ENCODE measurements around the gene DDX20. TPM values are rescaled to one million over a fixed set of nuclear protein-coding genes. Genes with fewer than 3 reads are reported as not detected.

The DDX20 gene
- polyA plus RNA-seq, 1 of the 3 experiments (the other 2 are of a cell fraction) = 3.8 TPM

DNA sequence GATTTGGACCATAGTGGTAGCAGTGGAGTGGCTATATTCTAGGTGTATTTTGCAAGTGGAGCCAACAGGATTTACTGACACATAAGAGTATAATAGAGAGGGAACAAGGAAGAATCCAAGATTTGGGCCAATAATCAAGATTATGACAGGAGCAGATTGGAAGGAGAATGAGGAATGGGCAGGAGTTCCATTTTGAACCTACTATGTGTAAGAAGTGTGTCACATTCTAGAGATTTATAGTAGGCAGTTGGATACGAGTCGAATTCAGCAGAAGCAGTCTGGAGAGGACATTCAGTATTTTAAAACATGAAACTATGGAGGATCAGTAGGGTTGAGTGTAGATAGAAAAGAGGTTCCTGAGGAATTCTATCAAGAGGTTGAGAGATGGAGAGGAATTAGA is 38.3 kb upstream of the DDX20 start:
- Histone ChIP-seq H3F3A (replicated peaks; ENCODE audit: insufficient read depth) (peaks cover 10% of the 10 kb centered on the region), H4K20me1 (ENCODE audit: insufficient read depth) (no peaks in the 10 kb centered on the region), H3K79me2 (ENCODE audit: insufficient read depth) (no peaks in the 10 kb centered on the region), H3K4me3 (ENCODE audit: low read depth in 2 of 2, low read length in 1 of 2) (no peak overlapping the region), H3K36me3 (replicated peaks in 1 of 2; ENCODE audit: control insufficient read depth in 1 of 2, insufficient read depth in 2 of 2, low read length in 1 of 2) (peaks cover 4 to 17% of the 10 kb centered on the region in 2 experiments), H3K4me2 (no peak overlapping the region), H3K9me3 (no peaks in the 10 kb centered on the region), H3K9me2 (no peaks in the 10 kb centered on the region), H3K27me3 (ENCODE audit: insufficient read depth) (no peaks in the 10 kb centered on the region), H3K9ac (no peak overlapping the region), H3K4me1 (ENCODE audit: control insufficient read depth in 1 of 2, insufficient read depth in 2 of 2, low read depth in 1 of 2, low read length in 1 of 2) (no peaks in the 10 kb centered on the region), H2AFZ (ENCODE audit: low read depth) (no peak overlapping the region), H3K27ac (ENCODE audit: low read depth in 2 of 2, low read length in 1 of 2) (no peak overlapping the region)
- ChIA-PET CTCF (no interaction called here), POLR2A (interaction anchor here (1.2 kb wide), 1 partner anchor 15 kb away, joined by 3 read pairs; no protein-coding TSS in a partner anchor)
- TF ChIP-seq TEAD4 (IDR thresholded peaks at IDR 0.05; ENCODE audit: borderline replicate concordance, insufficient read depth) = no peak
- TF ChIP-seq RFX5 (IDR thresholded peaks at IDR 0.05; ENCODE audit: low read length) = no peak
- TF ChIP-seq EZH2phosphoT487 (IDR thresholded peaks at IDR 0.05; ENCODE audit: borderline replicate concordance, low read depth) = no peak
- TF ChIP-seq, protein P1, sequence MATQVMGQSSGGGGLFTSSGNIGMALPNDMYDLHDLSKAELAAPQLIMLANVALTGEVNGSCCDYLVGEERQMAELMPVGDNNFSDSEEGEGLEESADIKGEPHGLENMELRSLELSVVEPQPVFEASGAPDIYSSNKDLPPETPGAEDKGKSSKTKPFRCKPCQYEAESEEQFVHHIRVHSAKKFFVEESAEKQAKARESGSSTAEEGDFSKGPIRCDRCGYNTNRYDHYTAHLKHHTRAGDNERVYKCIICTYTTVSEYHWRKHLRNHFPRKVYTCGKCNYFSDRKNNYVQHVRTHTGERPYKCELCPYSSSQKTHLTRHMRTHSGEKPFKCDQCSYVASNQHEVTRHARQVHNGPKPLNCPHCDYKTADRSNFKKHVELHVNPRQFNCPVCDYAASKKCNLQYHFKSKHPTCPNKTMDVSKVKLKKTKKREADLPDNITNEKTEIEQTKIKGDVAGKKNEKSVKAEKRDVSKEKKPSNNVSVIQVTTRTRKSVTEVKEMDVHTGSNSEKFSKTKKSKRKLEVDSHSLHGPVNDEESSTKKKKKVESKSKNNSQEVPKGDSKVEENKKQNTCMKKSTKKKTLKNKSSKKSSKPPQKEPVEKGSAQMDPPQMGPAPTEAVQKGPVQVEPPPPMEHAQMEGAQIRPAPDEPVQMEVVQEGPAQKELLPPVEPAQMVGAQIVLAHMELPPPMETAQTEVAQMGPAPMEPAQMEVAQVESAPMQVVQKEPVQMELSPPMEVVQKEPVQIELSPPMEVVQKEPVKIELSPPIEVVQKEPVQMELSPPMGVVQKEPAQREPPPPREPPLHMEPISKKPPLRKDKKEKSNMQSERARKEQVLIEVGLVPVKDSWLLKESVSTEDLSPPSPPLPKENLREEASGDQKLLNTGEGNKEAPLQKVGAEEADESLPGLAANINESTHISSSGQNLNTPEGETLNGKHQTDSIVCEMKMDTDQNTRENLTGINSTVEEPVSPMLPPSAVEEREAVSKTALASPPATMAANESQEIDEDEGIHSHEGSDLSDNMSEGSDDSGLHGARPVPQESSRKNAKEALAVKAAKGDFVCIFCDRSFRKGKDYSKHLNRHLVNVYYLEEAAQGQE (IDR thresholded peaks at IDR 0.05; ENCODE audit: low read depth, low read length) = no peak
- no peak for TF ChIP-seq POLR2AphosphoS5 (IDR thresholded peaks at IDR 0.05; ENCODE audit: low read depth, low read length)
- no peak for TF ChIP-seq NRF1 (IDR thresholded peaks at IDR 0.05; ENCODE audit: low read depth, low read length)
- TF ChIP-seq MXI1 (IDR thresholded peaks at IDR 0.05; ENCODE audit: low read depth, low read length) = no peak
- TF ChIP-seq SIN3A (IDR thresholded peaks at IDR 0.05; ENCODE audit: borderline replicate concordance, low read depth, low read length) = no peak
- TF ChIP-seq GABPA (IDR thresholded peaks at IDR 0.05; ENCODE audit: low read depth) = no peak
- no peak for TF ChIP-seq MEF2A (IDR thresholded peaks at IDR 0.05; ENCODE audit: borderline replicate concordance, low read depth)
- TF ChIP-seq RAD21 (IDR thresholded peaks at IDR 0.05; ENCODE audit: low read length) = no peak
- no peak for TF ChIP-seq RCOR1 (IDR thresholded peaks at IDR 0.05; ENCODE audit: low read length)
- TF ChIP-seq CHD2 (IDR thresholded peaks at IDR 0.05; ENCODE audit: low read length, partially characterized antibody) = no peak
- no peak for DNase-seq
- WGBS (ENCODE audit: low lambda C conversion rate) = 95% methylated on average over 2 of the region's 2 CpGs

- no peak overlapping the region for H3K27ac ChIP-seq (ENCODE audit: low read depth in 2 of 2, low read length in 1 of 2)
- no peaks in the 10 kb centered on the region for H4K20me1 ChIP-seq (ENCODE audit: insufficient read depth)
- peaks cover 4 to 13% of the 10 kb centered on the region in 2 experiments for H3K36me3 ChIP-seq (replicated peaks in 1 of 2; ENCODE audit: control insufficient read depth in 1 of 2, insufficient read depth in 2 of 2, low read length in 1 of 2)
- ChIA-PET CTCF (no interaction called here), POLR2A (no interaction called here)
- H2AFZ ChIP-seq (ENCODE audit: low read depth) = no peak overlapping the region
- DNase-seq = no peak
- no peaks in the 10 kb centered on the region for H3K9me2 ChIP-seq
- no peak overlapping the region for H3K4me3 ChIP-seq (ENCODE audit: low read depth in 2 of 2, low read length in 1 of 2)
- no peaks in the 10 kb centered on the region for H3K9me3 ChIP-seq
- 93% methylated on average over 5 of the region's 5 CpGs for WGBS (ENCODE audit: low lambda C conversion rate)
- H3K4me1 ChIP-seq (ENCODE audit: control insufficient read depth in 1 of 2, insufficient read depth in 2 of 2, low read depth in 1 of 2, low read length in 1 of 2) = no peaks in the 10 kb centered on the region
- peaks cover 4% of the 10 kb centered on the region for H3F3A ChIP-seq (replicated peaks; ENCODE audit: insufficient read depth)
- no peaks in the 10 kb centered on the region for H3K79me2 ChIP-seq (ENCODE audit: insufficient read depth)
- no peak overlapping the region for H3K4me2 ChIP-seq
- no peak overlapping the region for H3K9ac ChIP-seq
- no peaks in the 10 kb centered on the region for H3K27me3 ChIP-seq (ENCODE audit: insufficient read depth)
- TF ChIP-seq PBX3 (IDR thresholded peaks at IDR 0.05) = no peak
- no peak for TF ChIP-seq JUND (IDR thresholded peaks at IDR 0.05)
- no peak for TF ChIP-seq TEAD4 (IDR thresholded peaks at IDR 0.05; ENCODE audit: borderline replicate concordance, insufficient read depth)
- no peak for TF ChIP-seq CHD2 (IDR thresholded peaks at IDR 0.05; ENCODE audit: low read length, partially characterized antibody)
- TF ChIP-seq FOSL2 (IDR thresholded peaks at IDR 0.05; ENCODE audit: borderline replicate concordance, low read depth) = no peak
- no peak for TF ChIP-seq GATA2 (CRISPR knock-in tag; IDR thresholded peaks at IDR 0.05)
- no peak for TF ChIP-seq TAF1 (IDR thresholded peaks at IDR 0.05; ENCODE audit: borderline replicate concordance, low read depth, low read length)
- no peak for TF ChIP-seq NRF1 (IDR thresholded peaks at IDR 0.05; ENCODE audit: low read depth, low read length)
- no peak for TF ChIP-seq MXI1 (IDR thresholded peaks at IDR 0.05; ENCODE audit: low read depth, low read length)
- no peak for TF ChIP-seq MEF2A (IDR thresholded peaks at IDR 0.05; ENCODE audit: borderline replicate concordance, low read depth)
- no peak for TF ChIP-seq FOXJ3 (CRISPR knock-in tag; IDR thresholded peaks at IDR 0.05)
- TF ChIP-seq, protein P2, sequence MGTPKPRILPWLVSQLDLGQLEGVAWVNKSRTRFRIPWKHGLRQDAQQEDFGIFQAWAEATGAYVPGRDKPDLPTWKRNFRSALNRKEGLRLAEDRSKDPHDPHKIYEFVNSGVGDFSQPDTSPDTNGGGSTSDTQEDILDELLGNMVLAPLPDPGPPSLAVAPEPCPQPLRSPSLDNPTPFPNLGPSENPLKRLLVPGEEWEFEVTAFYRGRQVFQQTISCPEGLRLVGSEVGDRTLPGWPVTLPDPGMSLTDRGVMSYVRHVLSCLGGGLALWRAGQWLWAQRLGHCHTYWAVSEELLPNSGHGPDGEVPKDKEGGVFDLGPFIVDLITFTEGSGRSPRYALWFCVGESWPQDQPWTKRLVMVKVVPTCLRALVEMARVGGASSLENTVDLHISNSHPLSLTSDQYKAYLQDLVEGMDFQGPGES (IDR thresholded peaks at IDR 0.05; ENCODE audit: low read depth, low read length) = no peak
- TF ChIP-seq EZH2phosphoT487 (IDR thresholded peaks at IDR 0.05; ENCODE audit: borderline replicate concordance, low read depth) = no peak
- TF ChIP-seq RXRA (IDR thresholded peaks at IDR 0.05; ENCODE audit: borderline replicate concordance, low read depth) = no peak
- no peak for TF ChIP-seq POLR2AphosphoS5 (IDR thresholded peaks at IDR 0.05; ENCODE audit: low read depth, low read length)
- TF ChIP-seq, protein P3, sequence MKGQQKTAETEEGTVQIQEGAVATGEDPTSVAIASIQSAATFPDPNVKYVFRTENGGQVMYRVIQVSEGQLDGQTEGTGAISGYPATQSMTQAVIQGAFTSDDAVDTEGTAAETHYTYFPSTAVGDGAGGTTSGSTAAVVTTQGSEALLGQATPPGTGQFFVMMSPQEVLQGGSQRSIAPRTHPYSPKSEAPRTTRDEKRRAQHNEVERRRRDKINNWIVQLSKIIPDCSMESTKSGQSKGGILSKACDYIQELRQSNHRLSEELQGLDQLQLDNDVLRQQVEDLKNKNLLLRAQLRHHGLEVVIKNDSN (IDR thresholded peaks at IDR 0.05; ENCODE audit: borderline replicate concordance, low read depth) = no peak
Measured at GRCh38 chr1:111719135-111719534, 36.6 kb upstream of the DDX20 start.

Measured in SK-N-SH (cell line).